CD4-positive, CD25-positive, alpha-beta regulatory T cell (primary cell): ENCODE data around the gene RIC8B. TPM values are rescaled to one million over a fixed set of nuclear protein-coding genes. Genes with fewer than 3 reads are reported as not detected.

Experiments
- ATAC-seq, 2 donors: fragments of 150-1000 bp; cut with Tn5 transposase; one replicate each; pipeline ENCODE4 v1.10.0; 2021; ENCODE audit warnings: low read depth in 2 of 2, moderate number of reproducible peaks in 2 of 2, moderate library complexity in 1 of 2
- DNase-seq, 3 donors: peaks; one replicate each; pipeline versions ENCODE4 v3.0.0 to v3.0.0-alpha.2; 2012 to 2022; ENCODE audit warnings: mixed read lengths in 1 of 3
- H3K27ac ChIP-seq: one replicate; pipeline ENCODE4 v1.7.0; 2013; ENCODE audit warnings: mild to moderate bottlenecking, low read length; ENCODE audit not compliant: insufficient read depth, poor library complexity, severe bottlenecking
- H3K27me3 ChIP-seq: one replicate; pipeline ENCODE4 v1.7.0; 2013; ENCODE audit warnings: low read length; ENCODE audit not compliant: control insufficient read depth, insufficient read depth
- H3K36me3 ChIP-seq: one replicate; pipeline ENCODE4 v1.7.0; 2013; ENCODE audit warnings: mild to moderate bottlenecking, low read length, moderate library complexity; ENCODE audit not compliant: control insufficient read depth, insufficient read depth
- H3K4me1 ChIP-seq: 2 replicates; pipeline ENCODE4 v1.7.0; 2013; ENCODE audit warnings: mild to moderate bottlenecking, low read length; ENCODE audit not compliant: insufficient read depth, control insufficient read depth, poor library complexity, severe bottlenecking
- H3K4me3 ChIP-seq: one replicate; pipeline ENCODE4 v1.7.0; 2013; ENCODE audit warnings: low read depth, mild to moderate bottlenecking, low read length, moderate library complexity
- H3K9me3 ChIP-seq, 2 experiments: 1 replicate in 1 of 2; 2 replicates in 1 of 2; pipeline ENCODE4 v1.7.0; 2013; ENCODE audit warnings: low read length in 2 of 2, mild to moderate bottlenecking in 1 of 2, moderate library complexity in 1 of 2; ENCODE audit not compliant: control insufficient read depth in 2 of 2
- H3K27ac Mint-ChIP-seq, 3 donors: one replicate each; pipeline ENCODE4 v1.8.0; 2020 to 2022; ENCODE audit warnings: mild to moderate bottlenecking in 3 of 3, mixed read lengths in 3 of 3, moderate library complexity in 2 of 3
- H3K27me3 Mint-ChIP-seq: one replicate; pipeline ENCODE4 v1.8.0; 2022; ENCODE audit warnings: mild to moderate bottlenecking, mixed read lengths
- H3K36me3 Mint-ChIP-seq: one replicate; pipeline ENCODE4 v1.8.0; 2020; ENCODE audit warnings: mixed read lengths
- H3K4me1 Mint-ChIP-seq, 4 donors: one replicate each; pipeline ENCODE4 v1.8.0; 2020 to 2022; ENCODE audit warnings: mixed read lengths in 4 of 4, mild to moderate bottlenecking in 1 of 4
- H3K4me3 Mint-ChIP-seq, 4 donors: one replicate each; pipeline ENCODE4 v1.8.0; 2020 to 2022; ENCODE audit warnings: mild to moderate bottlenecking in 4 of 4, mixed read lengths in 4 of 4, moderate library complexity in 3 of 4
- H3K9me3 Mint-ChIP-seq, 7 donors: one replicate each; pipeline ENCODE4 v1.8.0; 2020 to 2022; ENCODE audit warnings: mixed read lengths in 7 of 7, mild to moderate bottlenecking in 3 of 7, moderate library complexity in 2 of 7
- polyA plus RNA-seq, 4 donors: library from polyadenylated mRNA; unstranded; fragments of 300-500 nt; fragmentation: Illumina TruSeq; gene quantifications; one replicate each; pipeline ENCODE4 v1.2.3, GENCODE V29; 2021
- total RNA-seq: library from RNA; stranded (reverse); gene quantifications from one replicate; pipeline ENCODE4 v1.2.3, GENCODE V29; 2022

RIC8B gene
- total and polyA plus RNA-seq, 5 donors from 2014 or later: 5.2 to 16.0 (median 5.5) TPM

DNA sequence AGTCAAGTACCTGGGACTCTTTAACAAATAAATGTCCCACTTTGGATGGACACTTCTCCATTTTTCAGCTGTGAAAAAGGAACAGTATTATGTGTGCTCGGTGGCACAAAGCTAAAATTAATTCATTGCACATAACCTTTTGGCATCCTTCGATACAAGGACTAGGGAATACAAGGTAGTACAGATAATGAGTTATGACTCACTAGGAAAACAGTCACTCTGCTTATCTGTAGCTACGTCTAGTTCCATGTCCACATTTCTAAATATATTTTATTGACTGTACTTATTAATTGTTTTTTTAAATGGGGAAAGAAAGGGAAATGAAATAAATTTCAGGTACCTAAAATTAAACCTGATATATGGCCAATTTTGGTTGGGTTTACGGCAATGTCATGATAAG lies 35.2 kb upstream of the RIC8B start:
- Histone ChIP-seq H3K9me3 (no peaks in the 10 kb centered on the region), H3K27me3 (peaks cover 7% of the 10 kb centered on the region), H3K4me1 (no peaks in the 10 kb centered on the region), H3K36me3 (no peaks in the 10 kb centered on the region), H3K27ac (no peak overlapping the region), H3K4me3 (no peak overlapping the region)
- Mint-ChIP-seq H3K27me3 (peaks cover 18% of the 10 kb centered on the region), H3K27ac (no peak overlapping the region), H3K36me3 (no peaks in the 10 kb centered on the region), H3K4me3 (no peak overlapping the region), H3K9me3 (no peaks in the 10 kb centered on the region), H3K4me1 (no peaks in the 10 kb centered on the region)
- DNase-seq: no peak
- ATAC-seq: no peak

DNA sequence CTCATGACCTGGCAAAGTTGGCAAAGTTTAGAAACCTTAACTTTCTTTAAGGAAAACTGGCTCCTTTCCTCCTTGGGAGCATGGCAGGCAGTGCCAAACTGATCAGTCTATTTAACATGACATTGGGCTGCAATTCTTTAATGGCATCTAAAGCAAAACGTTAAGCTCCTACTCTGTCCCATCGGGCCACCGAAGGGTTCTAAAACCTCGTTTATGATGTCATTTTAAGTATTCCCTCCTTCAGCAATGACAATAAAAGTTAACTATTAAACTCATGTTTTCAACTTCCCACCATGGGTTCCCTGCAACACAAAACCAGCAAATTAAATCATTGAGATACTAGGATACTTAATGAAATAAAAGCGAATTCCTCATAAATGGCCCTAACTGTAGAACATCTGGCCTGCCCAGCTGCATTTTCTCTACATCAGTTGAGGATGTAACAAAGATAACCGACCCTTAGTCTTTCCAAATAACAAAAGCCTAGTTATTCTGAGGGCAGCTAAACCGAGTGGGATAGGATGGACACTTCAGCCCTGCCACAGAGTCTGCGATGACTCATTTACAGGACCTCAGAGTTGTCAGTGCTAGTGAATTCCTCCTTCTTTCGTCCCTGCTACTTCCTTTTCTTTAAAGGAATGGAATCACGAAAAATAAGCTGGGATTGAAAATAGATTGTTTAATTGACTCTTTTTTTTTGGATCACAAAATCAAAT lies 34.5 kb upstream of the RIC8B start:
- Histone ChIP-seq H3K4me1 (no peaks in the 10 kb centered on the region), H3K27me3 (peaks cover 7% of the 10 kb centered on the region), H3K4me3 (no peak overlapping the region), H3K36me3 (no peaks in the 10 kb centered on the region), H3K9me3 (no peaks in the 10 kb centered on the region), H3K27ac (no peak overlapping the region)
- no peak overlapping the region for H3K4me3 Mint-ChIP-seq
- no peaks in the 10 kb centered on the region for H3K36me3 Mint-ChIP-seq
- H3K27ac Mint-ChIP-seq: no peak overlapping the region
- no peaks in the 10 kb centered on the region for H3K9me3 Mint-ChIP-seq
- H3K4me1 Mint-ChIP-seq: no peaks in the 10 kb centered on the region
- no peak for DNase-seq
- peaks cover 17% of the 10 kb centered on the region for H3K27me3 Mint-ChIP-seq
- ATAC-seq: no peak

DNA sequence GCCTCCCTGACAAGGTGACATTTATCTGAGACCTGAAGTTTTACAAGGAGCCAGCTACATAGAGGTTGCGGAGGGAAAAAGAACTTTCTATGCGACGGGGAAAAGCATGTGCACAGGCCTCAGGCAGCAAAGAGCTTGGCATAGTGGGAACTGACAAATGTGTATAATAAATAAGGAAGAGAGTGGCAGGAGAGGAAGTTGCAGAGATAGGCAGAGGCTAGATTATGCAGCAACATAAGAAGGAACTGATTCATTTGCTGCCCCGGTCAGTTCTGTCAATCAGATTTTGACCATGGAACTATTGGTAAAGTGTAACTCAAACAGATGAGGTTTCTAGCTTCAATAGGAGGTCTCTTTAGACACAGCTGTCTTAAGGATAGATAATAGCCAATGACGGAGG lies 33.7 kb upstream of the RIC8B start:
- Histone ChIP-seq H3K36me3 (no peaks in the 10 kb centered on the region), H3K27me3 (peaks cover 7% of the 10 kb centered on the region), H3K27ac (no peak overlapping the region), H3K9me3 (no peaks in the 10 kb centered on the region), H3K4me3 (no peak overlapping the region), H3K4me1 (no peaks in the 10 kb centered on the region)
- no peak for ATAC-seq
- Mint-ChIP-seq H3K36me3 (no peaks in the 10 kb centered on the region), H3K9me3 (no peaks in the 10 kb centered on the region), H3K4me3 (no peak overlapping the region), H3K27me3 (peaks cover 9% of the 10 kb centered on the region), H3K4me1 (no peaks in the 10 kb centered on the region), H3K27ac (no peak overlapping the region)
- no peak for DNase-seq

DNA sequence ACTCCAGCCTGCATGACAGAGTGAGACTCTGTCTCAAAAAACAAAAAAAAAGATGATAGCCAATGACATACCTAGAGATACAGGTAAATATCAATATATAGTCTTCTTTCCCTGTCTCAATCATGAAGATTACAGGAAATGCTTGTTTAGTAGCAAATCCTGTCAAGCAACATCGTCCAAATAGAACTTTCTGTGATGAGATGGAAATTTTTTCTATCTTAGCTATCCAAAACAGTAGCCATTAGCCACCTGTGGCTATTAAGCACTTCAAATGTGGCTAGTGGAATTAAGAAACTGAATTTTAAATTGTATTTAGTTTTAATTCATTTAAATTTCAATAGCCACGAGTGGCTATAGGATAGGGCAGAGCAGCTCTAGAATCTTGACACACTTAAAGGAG lies 33.2 kb upstream of the RIC8B start:
- Histone ChIP-seq H3K27me3 (peaks cover 7% of the 10 kb centered on the region), H3K4me1 (no peaks in the 10 kb centered on the region), H3K36me3 (no peaks in the 10 kb centered on the region), H3K27ac (no peak overlapping the region), H3K9me3 (no peaks in the 10 kb centered on the region), H3K4me3 (no peak overlapping the region)
- DNase-seq: no peak
- Mint-ChIP-seq H3K27me3 (peaks cover 9% of the 10 kb centered on the region), H3K4me1 (no peaks in the 10 kb centered on the region), H3K4me3 (no peak overlapping the region), H3K36me3 (no peaks in the 10 kb centered on the region), H3K9me3 (no peaks in the 10 kb centered on the region), H3K27ac (no peak overlapping the region)
- no peak for ATAC-seq

DNA sequence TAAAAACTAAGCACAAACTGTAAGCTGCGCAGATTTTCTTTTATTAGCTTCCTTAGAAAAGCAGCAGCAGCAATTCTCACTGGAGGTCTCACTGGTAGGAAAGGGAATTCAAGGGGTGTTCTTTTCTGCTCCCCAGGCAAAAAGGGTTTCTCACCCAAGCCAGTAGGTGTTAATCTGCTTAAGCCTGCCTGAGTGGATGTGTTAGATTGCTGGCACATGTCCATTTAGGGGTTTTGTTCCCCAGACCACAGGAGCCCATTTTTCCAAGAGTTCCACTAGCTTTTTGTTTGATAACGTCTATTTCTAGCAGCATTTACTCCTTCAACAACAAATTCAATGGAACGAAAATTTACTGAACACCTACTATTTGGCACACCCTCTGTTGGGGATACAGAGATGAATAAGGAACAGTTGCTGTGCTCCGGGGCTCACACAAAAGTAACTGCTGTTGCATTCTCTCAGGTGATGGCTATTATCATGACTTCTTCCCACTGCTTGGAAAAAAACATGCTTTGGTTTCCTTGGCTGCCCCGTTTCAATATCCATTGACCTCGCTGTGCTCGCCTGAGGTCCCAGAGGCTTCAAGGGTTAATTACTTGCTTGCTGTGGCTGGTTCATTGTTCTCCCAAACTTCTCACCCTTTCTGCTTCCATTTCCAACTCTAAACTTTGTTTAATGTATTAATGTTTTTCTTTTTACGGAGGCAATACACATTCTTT lies 31.1 kb upstream of the RIC8B start:
- H3K27me3 Mint-ChIP-seq: peaks cover 9% of the 10 kb centered on the region
- no peaks in the 10 kb centered on the region for H3K9me3 Mint-ChIP-seq
- H3K4me3 Mint-ChIP-seq: no peak overlapping the region
- no peak overlapping the region for H3K27ac Mint-ChIP-seq
- Histone ChIP-seq H3K4me1 (peaks cover 7% of the 10 kb centered on the region), H3K36me3 (no peaks in the 10 kb centered on the region), H3K27ac (no peak overlapping the region), H3K27me3 (peaks cover 7% of the 10 kb centered on the region), H3K9me3 (no peaks in the 10 kb centered on the region), H3K4me3 (no peak overlapping the region)
- ATAC-seq: no peak
- H3K4me1 Mint-ChIP-seq: peaks cover 6 to 20% (median 14%) of the 10 kb centered on the region in 4 donors
- no peak for DNase-seq
- H3K36me3 Mint-ChIP-seq: no peaks in the 10 kb centered on the region

DNA sequence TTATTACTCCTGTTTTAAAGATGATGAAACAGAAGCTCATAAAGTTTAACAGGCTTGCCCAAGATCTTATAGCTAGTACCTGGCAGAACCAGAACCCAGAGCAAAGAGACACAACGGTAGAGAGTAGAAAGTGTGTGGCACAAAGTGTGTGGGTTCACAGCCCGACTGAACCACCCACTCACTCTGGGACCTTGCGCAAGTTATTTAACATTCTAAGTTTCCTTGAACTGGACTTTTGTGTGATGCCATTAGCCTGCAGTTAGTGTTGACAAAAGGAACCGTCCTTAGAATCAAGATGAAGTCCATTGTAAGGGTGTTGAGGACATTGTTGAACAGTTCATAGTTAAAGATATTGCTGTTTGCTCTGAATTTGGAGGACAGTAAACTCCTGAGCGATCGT lies 29.9 kb upstream of the RIC8B start:
- Histone ChIP-seq H3K36me3 (no peaks in the 10 kb centered on the region), H3K9me3 (no peaks in the 10 kb centered on the region), H3K4me3 (no peak overlapping the region), H3K27ac (no peak overlapping the region), H3K4me1 (peaks cover 9% of the 10 kb centered on the region), H3K27me3 (peaks cover 7% of the 10 kb centered on the region)
- Mint-ChIP-seq H3K4me1 (peaks cover 6 to 23% (median 17%) of the 10 kb centered on the region in 4 donors), H3K9me3 (no peaks in the 10 kb centered on the region), H3K4me3 (no peak overlapping the region), H3K27ac (no peak overlapping the region), H3K36me3 (no peaks in the 10 kb centered on the region), H3K27me3 (peaks cover 9% of the 10 kb centered on the region)
- ATAC-seq: no peak
- DNase-seq: no peak

DNA sequence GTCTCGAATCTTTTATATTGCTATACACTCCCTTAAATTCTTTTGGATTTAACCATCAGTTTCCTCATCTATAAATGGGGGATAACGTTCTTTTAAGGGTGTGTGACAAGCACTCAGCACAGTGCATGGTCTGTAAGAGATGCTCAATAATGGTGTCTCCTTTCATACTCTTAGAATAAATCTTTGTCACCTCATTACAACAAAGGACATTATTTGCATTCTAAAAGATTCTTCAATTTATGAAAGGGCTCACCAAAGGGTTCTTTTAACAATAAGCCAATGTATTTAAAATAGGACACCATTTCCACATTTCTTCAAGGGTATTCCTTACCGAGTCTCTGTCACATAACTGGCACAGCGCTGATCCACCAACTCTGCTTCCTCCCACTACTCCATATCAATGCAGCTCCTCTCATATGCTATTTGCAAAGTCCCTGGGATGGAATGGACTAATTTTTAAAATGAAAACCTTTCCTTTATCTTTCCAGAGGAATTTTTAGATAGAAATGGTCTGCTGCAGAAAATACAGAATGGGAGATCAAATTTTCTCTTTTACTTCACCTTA lies 29.2 kb upstream of the RIC8B start:
- no peak overlapping the region for H3K27ac Mint-ChIP-seq
- Histone ChIP-seq H3K9me3 (no peaks in the 10 kb centered on the region), H3K27ac (no peak overlapping the region), H3K36me3 (no peaks in the 10 kb centered on the region), H3K4me3 (no peak overlapping the region), H3K4me1 (peaks cover 9% of the 10 kb centered on the region), H3K27me3 (peaks cover 5% of the 10 kb centered on the region)
- no peak for ATAC-seq
- no peaks in the 10 kb centered on the region for H3K36me3 Mint-ChIP-seq
- H3K4me3 Mint-ChIP-seq: no peak overlapping the region
- peaks cover 9% of the 10 kb centered on the region for H3K27me3 Mint-ChIP-seq
- H3K9me3 Mint-ChIP-seq: no peaks in the 10 kb centered on the region
- peaks cover 6 to 25% (median 19%) of the 10 kb centered on the region in 4 donors for H3K4me1 Mint-ChIP-seq
- no peak for DNase-seq
